Small intestine (tissue), 7 donors: ENCODE measurements around the gene GARRE1. TPM values are rescaled to one million over a fixed set of nuclear protein-coding genes. Genes with fewer than 3 reads are reported as not detected.
"Not testable (repeated sequence)": the region's sequence is repeated elsewhere in the genome, so short reads cannot be mapped to it uniquely, and the experiment has no call there.

ENCODE experiments used
- DNase-seq, 2 donors: peaks; one replicate each; pipeline versions ENCODE4 v3.0.0 to v3.0.0-alpha.2; 2013
- FAIRE-seq: peaks from 2 replicates; lab custom pipeline; 2012; peaks lifted over from hg19 to GRCh38; lab: Jason Lieb, UNC
- H3K27ac ChIP-seq, 3 donors: one replicate each; pipeline ENCODE4 v1.5.1; 2013; ENCODE audit warnings: low read length in 2 of 3, mild to moderate bottlenecking in 2 of 3, control low read depth in 1 of 3, inconsistent platforms in 1 of 3, low read depth in 1 of 3, moderate library complexity in 1 of 3
- H3K27me3 ChIP-seq, 3 donors: one replicate each; pipeline ENCODE4 v1.6.1; 2013; ENCODE audit warnings: low read length in 3 of 3, inconsistent platforms in 1 of 3; ENCODE audit not compliant: control insufficient read depth in 3 of 3, insufficient read depth in 3 of 3
- H3K36me3 ChIP-seq, 3 donors: one replicate each; pipeline ENCODE4 v1.6.1; 2013; ENCODE audit warnings: low read length in 3 of 3, inconsistent platforms in 1 of 3, low read depth in 1 of 3, mild to moderate bottlenecking in 1 of 3, moderate library complexity in 1 of 3; ENCODE audit not compliant: control insufficient read depth in 3 of 3, insufficient read depth in 2 of 3
- H3K4me1 ChIP-seq, 3 donors: one replicate each; pipeline ENCODE4 v1.6.1; 2013; ENCODE audit warnings: low read length in 2 of 3, inconsistent platforms in 1 of 3, low read depth in 1 of 3, mild to moderate bottlenecking in 1 of 3, moderate library complexity in 1 of 3; ENCODE audit not compliant: control insufficient read depth in 3 of 3, insufficient read depth in 2 of 3
- H3K4me3 ChIP-seq, 3 donors: one replicate each; pipeline ENCODE4 v1.5.1; 2013; ENCODE audit warnings: low read length in 3 of 3, control low read depth in 1 of 3, inconsistent platforms in 1 of 3, low read depth in 1 of 3, mild to moderate bottlenecking in 1 of 3, moderate library complexity in 1 of 3
- H3K9me3 ChIP-seq, 2 donors: one replicate each; pipeline ENCODE4 v1.6.1; 2013; ENCODE audit warnings: low read depth in 1 of 2, low read length in 1 of 2; ENCODE audit not compliant: control insufficient read depth in 2 of 2, insufficient read depth in 1 of 2
- WGBS, 3 donors: extraction: QIAGEN DNeasy Blood & Tissue Kit; methylation state at CpG; one replicate each; pipeline ENCODE4 v1.1.7; 2013; 5-methylcytosine and 5-hydroxymethylcytosine counted together
- polyA plus RNA-seq, 4 donors: library from polyadenylated mRNA; stranded (reverse) in 3 of 4; unstranded in 1 of 4; fragments of 200-250 nt in 3 of 4; fragments of 120-200 nt in 1 of 4; gene quantifications; one replicate each; pipeline versions ENCODE4 v1.2.1 to v1.2.3, GENCODE V29; 2013
- donor health status: healthy with polysubstance abuse.
- donor health status: control.
- donor health status: control.
- donor health status: Bipolar disorder and iron deficiency.
- donor health status: healthy.

The GARRE1 gene
- polyA plus RNA-seq, 4 donors, result 2.7 to 20.4 (median 6.9) TPM

GRCh38 chr19:34215006-34215665 lies 39.2 kb upstream of the GARRE1 start:
- FAIRE-seq (no peak), DNase-seq (no peak)
- no peaks in the 10 kb centered on the region for H3K9me3 ChIP-seq
- peaks cover 0 to 3% (median 0%) of the 10 kb centered on the region in 3 donors for H3K4me1 ChIP-seq
- no peak overlapping the region for H3K27ac ChIP-seq
- H3K27me3 ChIP-seq, result no peaks in the 10 kb centered on the region
- H3K4me3 ChIP-seq, result no peak overlapping the region
- 98 to 99% (median 99%) methylated on average over 3 of the region's 3 CpGs for WGBS, 3 donors
- peaks cover 4 to 45% (median 5%) of the 10 kb centered on the region in 3 donors for H3K36me3 ChIP-seq

- Histone ChIP-seq H3K27ac (no peak overlapping the region), H3K9me3 (no peaks in the 10 kb centered on the region), H3K4me3 (no peak overlapping the region), H3K36me3 (peaks cover 4 to 41% (median 5%) of the 10 kb centered on the region in 3 donors), H3K27me3 (no peaks in the 10 kb centered on the region), H3K4me1 (peaks cover 0 to 3% (median 0%) of the 10 kb centered on the region in 3 donors)
- no peak for DNase-seq
- WGBS, 3 donors, result 95 to 99% (median 98%) methylated on average over 3 of the region's 3 CpGs
- FAIRE-seq, result no peak
These were observed 38.7 kb upstream of the GARRE1 start for GRCh38 chr19:34215666-34216038.

- not testable (repeated sequence) for H3K4me1 ChIP-seq, DNase-seq, H3K4me3 ChIP-seq, H3K27me3 ChIP-seq, H3K27ac ChIP-seq, FAIRE-seq, H3K9me3 ChIP-seq
- peaks cover 7 to 40% (median 8%) of the 10 kb centered on the region in 3 donors for H3K36me3 ChIP-seq
- 84 to 88% (median 88%) methylated on average over 14 of the region's 14 CpGs for WGBS, 3 donors
These were observed 37.6 kb upstream of the GARRE1 start for GRCh38 chr19:34216745-34217219.

GRCh38 chr19:34217952-34218817 lies 36.2 kb upstream of the GARRE1 start:
- Histone ChIP-seq H3K4me1 (peaks cover 0 to 3% (median 0%) of the 10 kb centered on the region in 3 donors), H3K9me3 (no peaks in the 10 kb centered on the region), H3K27me3 (no peaks in the 10 kb centered on the region), H3K36me3 (peaks cover 10 to 44% (median 15%) of the 10 kb centered on the region in 3 donors), H3K4me3 (no peak overlapping the region), H3K27ac (no peak overlapping the region)
- DNase-seq (peak in 1 of 2 donors; percentile 42), FAIRE-seq (no peak)
- 61 to 75% (median 61%) methylated on average over 18 of the region's 18 CpGs for WGBS, 3 donors

- H3K4me3 ChIP-seq, result no peak overlapping the region
- DNase-seq (no peak), FAIRE-seq (no peak)
- WGBS, 3 donors, result 64 to 78% (median 68%) methylated on average over 2 of the region's 2 CpGs
- H3K27ac ChIP-seq, result no peak overlapping the region
- H3K9me3 ChIP-seq, result no peaks in the 10 kb centered on the region
- peaks cover 0 to 3% (median 0%) of the 10 kb centered on the region in 3 donors for H3K4me1 ChIP-seq
- peaks cover 10 to 45% (median 19%) of the 10 kb centered on the region in 3 donors for H3K36me3 ChIP-seq
- H3K27me3 ChIP-seq, result no peaks in the 10 kb centered on the region
These were observed 35.6 kb upstream of the GARRE1 start for GRCh38 chr19:34218818-34219164.

GRCh38 chr19:34220472-34221063 lies 33.8 kb upstream of the GARRE1 start:
- WGBS, 3 donors, result 59 to 69% (median 62%) methylated on average over 4 of the region's 4 CpGs
- Histone ChIP-seq H3K27ac (no peak overlapping the region), H3K9me3 (no peaks in the 10 kb centered on the region), H3K27me3 (no peaks in the 10 kb centered on the region), H3K36me3 (peaks cover 11 to 46% (median 26%) of the 10 kb centered on the region in 3 donors), H3K4me3 (no peak overlapping the region), H3K4me1 (peaks cover 0 to 3% (median 0%) of the 10 kb centered on the region in 3 donors)
- DNase-seq, result peak; percentile 73
- FAIRE-seq, result no peak

- FAIRE-seq, result no peak
These were observed 32.0 kb upstream of the GARRE1 start for GRCh38 chr19:34222386-34222785.

GRCh38 chr19:34224996-34225658 lies 29.2 kb upstream of the GARRE1 start:
- Histone ChIP-seq H3K36me3 (peaks cover 17 to 41% (median 35%) of the 10 kb centered on the region in 3 donors), H3K27me3 (no peaks in the 10 kb centered on the region), H3K4me1 (no peaks in the 10 kb centered on the region), H3K9me3 (no peaks in the 10 kb centered on the region), H3K27ac (no peak overlapping the region), H3K4me3 (no peak overlapping the region)
- no peak for FAIRE-seq
- DNase-seq, result no peak
- 53 to 72% (median 59%) methylated on average over 2 of the region's 2 CpGs for WGBS, 3 donors

More at GRCh38 chr19:34222386-34222785, 32.0 kb upstream of the GARRE1 start:
- DNase-seq, result no peak
- no peak overlapping the region for H3K27ac ChIP-seq
- no peak overlapping the region for H3K4me3 ChIP-seq
- H3K36me3 ChIP-seq, result peaks cover 14 to 42% (median 28%) of the 10 kb centered on the region in 3 donors
- H3K27me3 ChIP-seq, result no peaks in the 10 kb centered on the region
- H3K4me1 ChIP-seq, result peaks cover 0 to 3% (median 0%) of the 10 kb centered on the region in 3 donors
- WGBS, 3 donors, result 67 to 77% (median 76%) methylated on average over 1 of the region's 1 CpG
- no peaks in the 10 kb centered on the region for H3K9me3 ChIP-seq
